ENCODE measurements around the gene MYRF. TPM values are rescaled to one million over a fixed set of nuclear protein-coding genes. Genes with fewer than 3 reads are reported as not detected.

The MYRF gene
- total and polyA plus RNA-seq, 4 donors: 11.9 to 41.2 (median 25.2) TPM

GRCh38 chr11:61762223-61762615, 9.8 kb downstream of the MYRF start:
- ATAC-seq (ENCODE audit: insufficient read depth, low FRiP score): no peak
- no peaks in the 10 kb centered on the region for H3K9me3 ChIP-seq (ENCODE audit: control insufficient read depth in 4 of 4, insufficient read depth in 3 of 4, low read length in 3 of 4)
- no peak for DNase-seq
- no peak overlapping the region for H3K27ac ChIP-seq (ENCODE audit: low read depth in 1 of 2, low read length in 1 of 2)
- H3K4me1 ChIP-seq (ENCODE audit: control insufficient read depth in 5 of 5, insufficient read depth in 5 of 5, low read length in 5 of 5): peaks cover 0 to 11% (median 0%) of the 10 kb centered on the region in 5 donors
- TF ChIP-seq CTCF (IDR thresholded peaks at IDR 0.05; ENCODE audit: control extremely low read depth, extremely low read depth): no peak
- no peak overlapping the region for H3K9ac ChIP-seq (ENCODE audit: insufficient read depth in 1 of 2, low read length in 2 of 2)
- no peaks in the 10 kb centered on the region for H3K27me3 ChIP-seq (ENCODE audit: control insufficient read depth in 3 of 3, insufficient read depth in 3 of 3, low read length in 2 of 3)
- no peak overlapping the region for H3K4me3 ChIP-seq
- no peaks in the 10 kb centered on the region for H3K36me3 ChIP-seq (ENCODE audit: control insufficient read depth in 4 of 4, insufficient read depth in 4 of 4, low read length in 4 of 4)
- 62 to 70% methylated on average over 10 of the region's 10 CpGs for WGBS, 2 donors

DNA sequence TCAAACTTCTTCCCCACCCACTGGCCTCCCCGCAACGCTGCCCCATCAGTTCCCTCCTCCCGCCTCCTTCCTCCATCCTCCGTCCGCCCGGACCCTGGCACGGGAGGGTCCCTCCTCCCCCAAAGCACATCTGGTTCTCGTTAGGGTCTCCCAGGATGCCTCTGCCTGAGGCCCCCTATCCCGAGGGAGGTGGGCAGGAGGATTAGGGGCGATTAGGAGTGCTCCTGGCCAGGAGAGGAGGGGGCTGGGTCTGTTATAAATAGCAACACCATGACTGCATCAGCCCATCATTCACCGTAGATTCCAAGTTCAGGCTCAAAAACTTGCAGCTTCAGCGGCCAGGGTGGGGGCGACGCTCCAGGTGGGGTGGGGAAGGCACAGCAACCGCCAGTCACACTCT, 10.4 kb downstream of the MYRF start:
- no peak overlapping the region for H3K4me3 ChIP-seq
- no peaks in the 10 kb centered on the region for H3K36me3 ChIP-seq (ENCODE audit: control insufficient read depth in 4 of 4, insufficient read depth in 4 of 4, low read length in 4 of 4)
- H3K9me3 ChIP-seq (ENCODE audit: control insufficient read depth in 4 of 4, insufficient read depth in 3 of 4, low read length in 3 of 4): no peaks in the 10 kb centered on the region
- H3K27me3 ChIP-seq (ENCODE audit: control insufficient read depth in 3 of 3, insufficient read depth in 3 of 3, low read length in 2 of 3): no peaks in the 10 kb centered on the region
- ATAC-seq (ENCODE audit: insufficient read depth, low FRiP score) (no peak), DNase-seq (no peak)
- H3K27ac ChIP-seq (ENCODE audit: low read depth in 1 of 2, low read length in 1 of 2): no peak overlapping the region
- no peak for TF ChIP-seq CTCF (IDR thresholded peaks at IDR 0.05; ENCODE audit: control extremely low read depth, extremely low read depth)
- H3K4me1 ChIP-seq (ENCODE audit: control insufficient read depth in 5 of 5, insufficient read depth in 5 of 5, low read length in 5 of 5): peaks cover 0 to 11% (median 0%) of the 10 kb centered on the region in 5 donors
- WGBS, 2 donors: 44 to 48% methylated on average over 15 of the region's 15 CpGs
- no peak overlapping the region for H3K9ac ChIP-seq (ENCODE audit: insufficient read depth in 1 of 2, low read length in 2 of 2)

DNA sequence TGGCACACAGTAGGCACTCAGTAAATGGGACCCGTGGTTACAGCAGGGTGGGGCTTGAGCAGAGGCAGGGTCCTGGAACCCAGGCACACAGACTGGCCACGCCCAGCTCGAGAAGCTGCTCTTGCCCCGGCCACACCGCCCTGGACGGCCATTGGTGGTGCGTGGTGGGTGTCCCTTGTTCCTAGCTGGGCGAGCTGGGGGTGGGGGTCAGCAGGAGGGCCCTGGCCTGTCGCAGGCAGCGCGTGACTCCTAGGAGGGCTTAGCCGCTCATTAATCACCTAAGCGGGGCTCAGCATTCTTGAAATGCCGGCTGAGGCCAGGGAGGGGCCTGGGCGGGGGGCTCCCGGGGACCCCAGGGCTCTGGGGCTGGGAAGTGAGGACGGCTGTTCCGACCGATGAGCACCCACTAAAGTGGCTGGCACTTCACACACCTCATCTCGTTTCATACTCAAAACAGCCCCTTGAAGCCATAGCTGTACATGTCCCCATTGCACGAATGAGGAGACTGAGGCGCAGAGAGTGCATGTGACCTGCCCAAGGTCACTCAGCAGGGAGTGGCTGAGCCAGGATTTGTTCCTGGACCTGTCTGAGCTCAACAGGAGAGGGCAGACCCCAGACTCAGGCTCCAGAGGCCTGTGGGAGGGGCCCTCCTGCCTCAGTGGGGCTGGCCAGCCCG, 11.6 kb downstream of the MYRF start:
- peak overlapping the region in 1 of 2 donors; percentile 48 for H3K27ac ChIP-seq (ENCODE audit: low read depth in 1 of 2, low read length in 1 of 2)
- no peak for TF ChIP-seq CTCF (IDR thresholded peaks at IDR 0.05; ENCODE audit: control extremely low read depth, extremely low read depth)
- H3K9ac ChIP-seq (ENCODE audit: insufficient read depth in 1 of 2, low read length in 2 of 2): no peak overlapping the region
- H3K9me3 ChIP-seq (ENCODE audit: control insufficient read depth in 4 of 4, insufficient read depth in 3 of 4, low read length in 3 of 4): no peaks in the 10 kb centered on the region
- no peaks in the 10 kb centered on the region for H3K27me3 ChIP-seq (ENCODE audit: control insufficient read depth in 3 of 3, insufficient read depth in 3 of 3, low read length in 2 of 3)
- H3K36me3 ChIP-seq (ENCODE audit: control insufficient read depth in 4 of 4, insufficient read depth in 4 of 4, low read length in 4 of 4): no peaks in the 10 kb centered on the region
- peaks cover 0 to 21% (median 2%) of the 10 kb centered on the region in 5 donors for H3K4me1 ChIP-seq (ENCODE audit: control insufficient read depth in 5 of 5, insufficient read depth in 5 of 5, low read length in 5 of 5)
- WGBS, 2 donors: 62 to 77% methylated on average over 23 of the region's 23 CpGs
- no peak for ATAC-seq (ENCODE audit: insufficient read depth, low FRiP score)
- no peak overlapping the region for H3K4me3 ChIP-seq
- DNase-seq: no peak
